NT2/D1 (cell line): ENCODE results near the gene GTF2H2.
"Not testable (repeated sequence)": the region's sequence is repeated elsewhere in the genome, so short reads cannot be mapped to it uniquely, and the experiment has no call there.

Source experiments
- DNase-seq: peaks from one replicate; pipeline ENCODE4 v3.0.0-alpha.2; 2011; ENCODE audit warnings: low read depth, low spot score
- H3K27me3 ChIP-seq: 2 replicates; pipeline ENCODE4 v1.6.0; 2011; ENCODE audit warnings: mild to moderate bottlenecking; ENCODE audit not compliant: insufficient read length, insufficient read depth
- H3K36me3 ChIP-seq: 2 replicates; pipeline ENCODE4 v1.6.1; 2011; ENCODE audit warnings: mild to moderate bottlenecking, low read length, mixed read lengths; ENCODE audit not compliant: insufficient read depth, insufficient read length
- H3K4me1 ChIP-seq: 2 replicates; pipeline ENCODE4 v1.5.1; 2011; ENCODE audit not compliant: insufficient read depth, insufficient read length
- H3K4me3 ChIP-seq: 2 replicates; pipeline ENCODE4 v1.5.1; 2011; ENCODE audit warnings: low read depth; ENCODE audit not compliant: insufficient read length
- H3K9ac ChIP-seq: 2 replicates; pipeline ENCODE4 v1.6.0; 2011; ENCODE audit warnings: low read depth; ENCODE audit not compliant: insufficient read length
- H3K9me3 ChIP-seq: 2 replicates; pipeline ENCODE4 v1.5.1; 2011; ENCODE audit warnings: mild to moderate bottlenecking, low read length; ENCODE audit not compliant: insufficient read depth
- SUZ12 ChIP-seq: IDR thresholded peaks from 2 replicates; pipeline ENCODE4 v1.6.1; 2011; ENCODE audit not compliant: insufficient read length, insufficient read depth; ENCODE audit errors: extremely low read depth
- YY1 ChIP-seq: IDR thresholded peaks from 2 replicates; pipeline ENCODE4 v1.6.1; 2011; ENCODE audit not compliant: insufficient read length, insufficient read depth
- ZNF274 ChIP-seq: IDR thresholded peaks from 2 replicates; pipeline ENCODE4 v1.6.1; 2011; ENCODE audit warnings: mild to moderate bottlenecking, low read depth, low read length

GTF2H2 gene

DNA sequence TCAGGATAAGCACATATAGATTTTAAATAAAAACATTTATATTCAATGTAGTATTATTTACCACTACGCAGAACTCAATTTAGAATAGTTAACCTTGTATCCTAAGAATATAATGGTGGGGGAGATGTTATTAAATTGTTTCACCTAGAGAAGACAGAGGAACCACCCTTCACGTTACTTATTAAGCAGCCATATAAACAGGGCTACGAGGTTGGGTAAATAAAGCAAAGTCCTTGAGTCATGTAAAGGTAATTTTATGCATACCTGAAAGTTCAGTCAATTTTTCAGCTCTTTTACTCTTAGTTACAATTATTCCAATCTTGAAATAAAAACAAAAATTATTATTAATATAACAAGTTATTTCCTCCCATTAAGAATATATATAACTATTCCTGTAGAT, 8.1 kb downstream of the GTF2H2 start:
- H3K27me3 ChIP-seq, DNase-seq, H3K9ac ChIP-seq, H3K4me3 ChIP-seq, H3K4me1 ChIP-seq, H3K9me3 ChIP-seq, H3K36me3 ChIP-seq: not testable (repeated sequence)

DNA sequence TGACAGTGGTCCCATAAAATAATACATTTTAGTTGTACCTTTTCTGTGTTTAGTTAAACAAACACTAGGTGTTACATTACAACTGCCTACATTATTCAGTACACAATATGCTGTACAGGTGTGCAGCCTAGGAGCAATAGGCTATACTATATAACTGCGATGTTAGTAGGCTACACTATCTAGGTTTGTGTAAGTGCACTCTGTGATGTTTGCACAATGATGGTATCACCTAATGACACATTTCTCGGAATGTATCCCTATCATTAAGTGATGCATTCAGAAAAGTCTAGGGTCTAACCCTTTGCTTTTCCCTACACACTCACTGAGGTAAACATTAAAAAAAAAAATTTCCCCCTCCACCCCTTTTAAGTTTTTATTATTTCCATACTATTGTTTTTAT, 22.7 kb downstream of the GTF2H2 start:
- not testable (repeated sequence) for H3K4me1 ChIP-seq, H3K27me3 ChIP-seq, H3K36me3 ChIP-seq, H3K9ac ChIP-seq, H3K4me3 ChIP-seq, DNase-seq, H3K9me3 ChIP-seq

DNA sequence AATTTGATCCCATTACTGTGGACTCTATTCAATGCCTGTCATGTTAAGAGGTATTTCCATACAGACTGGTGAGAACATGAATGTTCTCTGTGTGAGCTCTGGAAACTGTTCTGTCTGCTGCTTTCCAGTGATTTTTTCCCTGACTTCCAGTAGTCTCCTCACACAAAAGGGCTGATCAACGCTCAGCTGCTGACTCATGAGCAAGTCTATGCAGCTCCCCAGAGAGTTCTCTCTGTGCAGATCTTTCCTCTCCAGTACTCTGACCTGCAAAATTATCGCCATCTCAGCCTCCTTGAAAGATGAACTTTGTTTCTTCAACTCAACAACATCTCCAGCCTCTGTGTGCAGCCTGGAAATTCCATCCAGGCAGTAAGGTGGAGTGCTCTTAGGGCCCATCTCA, 23.3 kb downstream of the GTF2H2 start:
- not testable (repeated sequence) for H3K4me3 ChIP-seq, DNase-seq, H3K9ac ChIP-seq, H3K27me3 ChIP-seq, H3K4me1 ChIP-seq, H3K9me3 ChIP-seq, H3K36me3 ChIP-seq

DNA sequence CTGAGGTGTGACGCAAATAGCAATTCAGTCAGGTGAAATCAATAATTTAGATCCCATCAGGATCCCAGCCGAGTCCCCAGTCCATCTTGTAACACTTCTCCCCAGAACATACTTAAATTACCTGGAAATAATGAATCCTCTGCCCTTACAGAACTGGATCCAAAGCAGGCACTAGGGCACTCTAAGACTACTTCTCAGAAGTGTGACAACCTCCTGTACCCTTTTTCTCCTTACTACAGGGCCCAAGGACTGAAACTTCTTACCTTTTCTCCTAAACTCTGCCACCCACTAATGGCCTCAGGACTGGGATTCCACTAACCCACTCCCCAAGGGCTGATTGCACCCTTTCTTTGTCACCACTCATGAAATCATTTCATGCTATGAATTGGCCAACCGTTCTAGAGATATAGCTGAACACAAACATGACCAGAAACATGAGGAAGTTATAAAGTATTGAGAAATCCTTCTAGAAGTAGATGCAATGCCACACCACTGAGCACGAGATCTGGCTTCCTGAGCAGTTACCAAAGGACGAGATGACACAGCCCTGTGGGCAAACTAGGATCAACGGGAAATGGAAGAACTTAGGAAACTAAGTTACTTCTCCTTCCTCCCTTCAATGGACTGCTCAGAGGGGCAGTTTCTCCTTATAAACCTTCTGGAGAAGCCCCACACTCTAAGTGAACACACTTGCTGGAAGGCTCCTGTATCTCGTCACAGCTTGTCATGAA, 36.3 kb downstream of the GTF2H2 start:
- not testable (repeated sequence) for H3K36me3 ChIP-seq, H3K4me3 ChIP-seq, DNase-seq, H3K27me3 ChIP-seq, H3K9me3 ChIP-seq, H3K4me1 ChIP-seq, H3K9ac ChIP-seq

DNA sequence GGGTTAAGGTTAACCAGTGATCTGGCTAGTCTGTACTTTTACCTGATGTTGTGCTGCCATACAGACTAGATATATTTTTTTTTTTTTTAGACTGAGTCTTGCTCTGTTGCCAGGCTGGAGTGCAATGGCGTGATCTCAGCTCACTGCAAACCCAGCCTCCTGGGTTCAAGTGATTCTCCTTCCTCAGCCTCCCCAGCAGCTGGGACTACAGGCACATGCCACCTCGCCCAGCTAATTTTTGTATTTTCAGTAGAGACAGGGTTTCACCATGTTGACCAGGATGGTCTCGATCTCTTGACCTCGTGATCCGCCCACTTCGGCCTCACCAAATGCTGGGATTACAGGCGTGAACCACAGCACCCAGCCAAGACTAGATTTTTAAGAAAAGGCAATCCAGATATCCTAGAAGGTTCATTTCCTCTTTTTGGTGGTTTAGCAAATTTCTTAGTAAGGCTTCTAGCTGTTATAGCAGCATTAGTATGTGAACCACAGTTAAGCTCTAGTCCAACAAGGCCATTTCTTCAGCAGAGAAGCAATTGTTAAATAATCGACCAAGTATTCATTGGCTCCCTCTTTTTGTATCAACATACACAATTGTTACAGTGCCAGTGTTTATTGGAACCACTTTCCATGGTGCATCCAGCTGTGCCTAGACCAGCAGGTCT, 42.1 kb downstream of the GTF2H2 start, which contains the start of gene NAIP:
NAIP (minus strand) TSS at position 51 of the 665 bp plus-strand sequence. CDS start 12,424 bp downstream, outside the sequence.
- not testable (repeated sequence) for DNase-seq, H3K4me1 ChIP-seq, H3K9me3 ChIP-seq, H3K36me3 ChIP-seq, H3K9ac ChIP-seq, H3K4me3 ChIP-seq, H3K27me3 ChIP-seq

DNA sequence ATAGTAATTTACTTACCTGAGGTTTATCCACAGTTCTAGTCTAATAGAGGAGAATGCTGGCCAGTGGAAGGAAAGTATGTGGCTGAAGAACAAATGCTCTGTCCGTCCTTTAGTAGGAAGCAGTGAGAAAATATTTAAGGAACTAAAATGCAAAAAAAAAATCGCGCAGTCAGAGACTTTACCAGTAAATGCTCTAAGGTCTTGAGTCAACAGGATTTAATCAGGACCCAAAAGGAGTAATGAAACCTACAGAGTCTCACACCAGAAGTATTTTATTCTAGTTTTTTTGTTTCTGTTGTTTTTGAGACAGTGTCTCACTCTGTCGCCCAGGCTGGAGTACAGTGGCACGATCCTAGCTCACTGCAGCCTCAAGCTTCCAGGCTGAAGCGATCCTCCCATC, 46.8 kb downstream of the GTF2H2 start:
- H3K9ac ChIP-seq, H3K9me3 ChIP-seq, DNase-seq: not testable (repeated sequence)

DNA sequence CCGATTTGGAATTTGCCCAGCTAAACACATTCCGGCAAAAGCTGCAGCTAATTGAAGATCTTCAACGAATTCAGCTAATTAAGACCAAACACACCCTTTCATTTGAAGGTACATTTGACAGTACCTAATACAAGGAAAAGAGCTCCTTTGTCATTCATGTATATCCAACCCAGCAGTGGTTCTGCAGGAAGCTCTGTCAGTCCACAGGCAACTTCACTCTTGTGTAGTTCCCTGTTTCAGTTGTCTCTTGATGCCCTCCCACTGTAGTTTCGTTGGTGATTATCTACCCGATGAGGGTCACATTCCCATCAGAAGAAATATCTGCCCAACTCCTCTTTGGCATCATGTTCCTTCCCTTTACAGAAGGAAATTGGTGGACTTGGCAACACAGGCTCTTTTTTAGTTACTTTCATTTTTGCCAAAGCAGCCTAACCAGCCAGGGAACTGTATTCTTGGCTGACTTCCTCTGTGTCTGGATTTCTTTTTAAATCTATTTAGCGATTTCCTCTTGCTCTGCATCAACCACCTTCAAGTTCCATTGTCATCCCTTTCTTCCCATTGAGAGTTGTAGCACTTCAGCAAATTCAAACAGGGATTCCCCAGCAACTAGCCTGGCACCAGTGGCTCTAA, 49.0 kb downstream of the GTF2H2 start:
- not testable (repeated sequence) for DNase-seq, H3K36me3 ChIP-seq, H3K9ac ChIP-seq, H3K9me3 ChIP-seq, H3K27me3 ChIP-seq, H3K4me1 ChIP-seq, H3K4me3 ChIP-seq

More for the DNA sequence above, 46.8 kb downstream of the GTF2H2 start:
- not testable (repeated sequence) for H3K4me3 ChIP-seq, H3K4me1 ChIP-seq, H3K27me3 ChIP-seq, H3K36me3 ChIP-seq

DNA sequence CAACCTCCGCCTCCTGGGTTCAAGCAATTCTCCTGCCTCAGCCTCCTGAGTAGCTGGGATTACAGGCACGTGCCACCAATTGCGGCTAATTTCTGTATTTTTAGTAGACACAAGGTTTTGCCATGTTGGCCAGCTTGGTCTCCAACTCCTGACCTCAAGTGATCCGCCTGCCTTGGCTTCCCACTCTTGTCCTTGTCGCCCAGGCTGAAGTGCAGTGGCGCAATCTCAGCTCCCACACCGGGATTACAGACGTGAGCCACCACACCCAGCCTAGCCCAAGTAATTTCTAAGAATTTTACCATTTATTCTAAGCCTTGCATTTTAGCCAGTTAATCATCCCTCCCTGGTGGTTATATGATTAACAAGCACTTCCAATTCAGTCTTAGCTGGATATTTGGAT, 53.3 kb downstream of the GTF2H2 start:
- H3K9ac ChIP-seq = no peak overlapping the region
- H3K27me3 ChIP-seq = no peaks in the 10 kb centered on the region
- no peaks in the 10 kb centered on the region for H3K4me1 ChIP-seq
- H3K4me3 ChIP-seq = no peak overlapping the region
- TF ChIP-seq ZNF274 (no peak), SUZ12 (no peak), YY1 (no peak)
- H3K9me3 ChIP-seq = no peaks in the 10 kb centered on the region
- no peaks in the 10 kb centered on the region for H3K36me3 ChIP-seq
- no peak for DNase-seq
